GM20000 (cell line): ENCODE measurements around the gene LYPLAL1.

Source experiments
- DNase-seq: peaks from one replicate; pipeline ENCODE4 v3.0.0; 2012; ENCODE audit warnings: low spot score
- TF ChIP-seq, protein P1 (sequence below): IDR thresholded peaks from 2 replicates; pipeline ENCODE4 v1.5.1; 2012; ENCODE audit warnings: mild to moderate bottlenecking, control low read depth; ENCODE audit errors: extremely low read depth, missing control alignments

The LYPLAL1 gene

DNA sequence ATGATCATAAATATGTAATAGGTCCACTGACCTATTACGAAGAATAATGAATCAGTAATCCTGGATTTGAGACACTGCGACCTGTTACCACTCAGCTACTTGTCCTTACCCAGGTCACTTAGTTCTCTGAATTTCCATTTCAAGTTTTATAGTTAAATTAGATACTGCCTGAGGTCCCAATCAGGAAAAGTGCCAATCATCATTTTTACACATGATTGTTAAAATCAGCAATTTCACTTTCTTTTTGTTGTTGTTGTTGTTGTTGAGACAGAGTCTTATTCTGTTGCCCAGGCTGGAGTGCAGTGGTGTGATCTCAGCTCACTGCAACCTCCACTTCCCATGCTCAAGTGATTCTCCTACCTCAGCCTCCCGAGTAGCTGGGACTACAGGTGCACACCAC is 22.8 kb upstream of the LYPLAL1 start:
- TF ChIP-seq, protein P1, sequence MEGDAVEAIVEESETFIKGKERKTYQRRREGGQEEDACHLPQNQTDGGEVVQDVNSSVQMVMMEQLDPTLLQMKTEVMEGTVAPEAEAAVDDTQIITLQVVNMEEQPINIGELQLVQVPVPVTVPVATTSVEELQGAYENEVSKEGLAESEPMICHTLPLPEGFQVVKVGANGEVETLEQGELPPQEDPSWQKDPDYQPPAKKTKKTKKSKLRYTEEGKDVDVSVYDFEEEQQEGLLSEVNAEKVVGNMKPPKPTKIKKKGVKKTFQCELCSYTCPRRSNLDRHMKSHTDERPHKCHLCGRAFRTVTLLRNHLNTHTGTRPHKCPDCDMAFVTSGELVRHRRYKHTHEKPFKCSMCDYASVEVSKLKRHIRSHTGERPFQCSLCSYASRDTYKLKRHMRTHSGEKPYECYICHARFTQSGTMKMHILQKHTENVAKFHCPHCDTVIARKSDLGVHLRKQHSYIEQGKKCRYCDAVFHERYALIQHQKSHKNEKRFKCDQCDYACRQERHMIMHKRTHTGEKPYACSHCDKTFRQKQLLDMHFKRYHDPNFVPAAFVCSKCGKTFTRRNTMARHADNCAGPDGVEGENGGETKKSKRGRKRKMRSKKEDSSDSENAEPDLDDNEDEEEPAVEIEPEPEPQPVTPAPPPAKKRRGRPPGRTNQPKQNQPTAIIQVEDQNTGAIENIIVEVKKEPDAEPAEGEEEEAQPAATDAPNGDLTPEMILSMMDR = no peak
- DNase-seq = no peak

DNA sequence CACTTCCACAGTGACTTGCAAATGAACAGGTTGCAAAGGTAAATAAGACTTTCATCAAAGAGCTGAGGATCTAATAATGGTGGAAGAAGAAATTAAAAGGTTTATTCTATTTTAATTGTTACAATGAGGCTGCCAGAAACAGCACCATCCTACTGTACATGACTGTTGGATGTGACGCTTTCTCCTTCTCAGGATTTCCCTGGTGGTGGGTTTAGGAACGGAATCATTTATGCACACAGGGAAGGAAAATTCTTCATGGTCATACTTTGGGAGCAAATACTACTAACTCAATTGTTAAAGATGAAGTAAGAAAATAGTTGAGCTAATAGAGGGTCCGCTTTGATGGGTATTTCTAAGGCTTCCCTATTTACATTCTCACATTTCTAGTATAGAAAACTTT is 22.2 kb upstream of the LYPLAL1 start:
- DNase-seq = no peak

DNA sequence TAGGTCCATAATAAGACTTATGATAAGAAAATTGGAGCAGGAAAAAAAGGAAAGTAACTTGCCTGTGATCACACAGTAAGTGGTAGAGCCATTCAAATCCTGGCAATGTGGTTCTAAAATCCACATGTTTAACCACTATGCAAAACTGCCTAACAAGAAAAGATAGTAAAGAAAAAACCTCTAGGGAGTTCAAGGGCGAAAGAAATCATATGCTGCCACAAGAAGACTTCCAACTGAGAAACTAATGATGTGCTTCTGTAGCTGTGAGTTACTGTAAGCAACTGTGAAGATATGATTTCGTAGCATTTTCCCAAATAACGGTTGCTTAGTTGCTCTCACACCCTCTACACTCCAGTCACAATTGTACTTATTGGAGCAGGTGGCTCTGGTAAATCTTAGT is 20.9 kb upstream of the LYPLAL1 start:
- TF ChIP-seq, protein P1 = no peak
- no peak for DNase-seq

More for the DNA sequence above, 22.2 kb upstream of the LYPLAL1 start:
- TF ChIP-seq, protein P1 = no peak

DNA sequence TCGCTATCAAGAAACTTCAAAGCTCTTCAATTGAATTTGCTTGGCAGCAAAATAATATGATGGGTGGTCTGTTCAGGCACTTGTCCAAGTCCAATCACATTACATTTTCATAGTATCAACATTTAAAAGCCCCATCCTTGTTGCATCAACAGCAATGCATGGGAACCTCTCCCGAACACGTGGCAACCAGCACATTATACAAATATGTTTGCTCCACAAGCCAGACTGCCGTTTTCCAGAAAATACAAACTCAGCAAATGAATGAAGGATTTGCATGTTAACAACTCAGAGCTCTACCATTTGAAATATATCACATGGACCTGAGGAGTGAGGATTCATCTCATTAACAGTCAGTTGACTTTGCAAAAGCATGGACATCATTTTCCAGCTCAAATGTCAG is 20.0 kb upstream of the LYPLAL1 start:
- TF ChIP-seq, protein P1 = no peak

DNA sequence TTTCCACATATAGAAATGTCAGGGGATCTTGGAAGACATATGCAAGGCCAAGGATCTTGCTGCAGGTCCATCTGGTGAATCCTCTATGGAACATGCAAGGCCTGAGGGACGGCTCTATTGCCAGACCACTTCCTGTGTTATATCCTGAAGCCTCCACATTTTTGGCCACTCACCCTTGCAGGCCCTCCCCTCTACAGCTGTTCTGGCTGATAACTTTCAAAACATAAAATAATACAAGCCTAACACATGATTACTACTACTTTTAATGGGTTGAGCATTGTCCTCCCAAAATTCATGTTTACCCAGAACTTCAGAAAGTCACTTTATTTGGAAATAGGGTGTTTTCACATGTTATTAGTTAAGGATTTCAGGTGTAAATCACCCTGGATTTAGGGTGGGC is 18.5 kb upstream of the LYPLAL1 start:
- no peak for DNase-seq
- TF ChIP-seq, protein P1 = no peak

More for the DNA sequence above, 20.0 kb upstream of the LYPLAL1 start:
- no peak for DNase-seq

DNA sequence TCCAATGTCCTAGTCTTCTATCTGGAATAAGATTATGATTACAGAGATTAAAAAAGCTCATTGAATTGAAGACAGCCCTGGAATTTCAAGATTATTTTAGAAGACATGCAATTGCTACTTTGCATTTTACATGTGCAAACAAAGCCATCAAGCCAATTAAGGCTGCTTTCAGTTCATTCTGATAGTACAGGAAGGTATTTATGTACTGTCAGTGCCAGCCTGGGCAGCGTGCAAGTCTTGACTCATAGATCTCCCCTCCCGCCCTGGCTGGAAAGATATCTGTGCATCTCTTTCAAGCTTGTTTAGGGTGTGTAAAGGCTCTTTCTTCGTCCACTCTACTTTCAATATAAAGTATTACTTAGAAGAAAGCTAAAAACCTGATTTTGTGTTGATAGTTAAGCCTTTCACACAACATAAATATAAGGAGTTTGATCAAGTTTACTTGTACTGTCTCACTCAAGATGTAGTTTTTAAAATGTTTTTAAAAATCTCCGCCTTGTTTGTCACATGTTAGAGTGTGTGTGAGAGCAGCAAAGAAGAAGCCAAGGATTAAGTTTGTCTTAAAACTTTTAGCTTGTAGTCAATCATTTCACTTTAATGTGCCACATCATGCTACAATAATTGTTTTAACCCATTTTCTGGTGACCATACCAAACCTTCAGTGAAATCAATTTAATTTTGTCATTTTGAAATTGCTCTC is 13.6 kb upstream of the LYPLAL1 start:
- no peak for DNase-seq
- TF ChIP-seq, protein P1 = no peak

DNA sequence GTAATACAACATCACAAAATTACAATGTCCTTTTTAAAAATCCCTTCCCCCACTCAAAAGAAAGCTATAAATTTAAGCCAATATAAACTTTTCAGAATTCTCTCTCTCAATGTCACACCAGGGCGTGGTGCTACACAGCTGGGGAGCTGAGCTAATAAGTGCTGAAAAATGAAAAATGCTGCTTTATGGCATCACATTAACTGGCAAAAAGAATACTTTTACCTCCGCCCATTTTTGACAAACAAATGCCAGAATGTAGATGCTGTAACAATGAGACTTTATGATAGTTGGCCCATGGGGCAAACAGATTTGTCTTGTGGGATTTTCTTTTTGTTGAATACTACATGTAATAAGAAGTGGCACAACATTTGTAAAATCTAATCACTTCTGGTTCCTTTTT is 12.7 kb upstream of the LYPLAL1 start:
- TF ChIP-seq, protein P1 = no peak
- no peak for DNase-seq
